Astrocyte (in vitro differentiated cells and primary cell): ENCODE data around the gene GATB.

Experiments
- CTCF ChIP-seq: IDR thresholded peaks from 2 replicates; pipeline ENCODE4 v1.5.1; 2011; ENCODE audit warnings: low read depth, mild to moderate bottlenecking, inconsistent platforms, low read length, moderate library complexity; ENCODE audit not compliant: insufficient read depth
- EZH2 ChIP-seq: IDR thresholded peaks from 2 replicates; pipeline ENCODE4 v1.6.1; 2012; ENCODE audit warnings: mild to moderate bottlenecking, low read length, inconsistent platforms; ENCODE audit not compliant: insufficient read depth

- no peak for TF ChIP-seq CTCF
- no peak for TF ChIP-seq EZH2
These were observed 46.4 kb upstream of the GATB start for GRCh38 chr4:151807220-151807619.
